Medulla oblongata (tissue), 1 donor: Measurements from ENCODE around the gene KRTAP4-8.
"Not testable (repeated sequence)": the region's sequence is repeated elsewhere in the genome, so short reads cannot be mapped to it uniquely, and the experiment has no call there.

ENCODE experiments used
- DNase-seq: peaks from one replicate; pipeline ENCODE4 v3.0.0-alpha.2; 2015; ENCODE audit errors: extremely low spot score

Gene KRTAP4-8

GRCh38 chr17:41098042-41098441 is at the start of gene KRTAP4-8:
Gene KRTAP4-8, minus strand, starts transcription at chr17:41098142. Its CDS starts 58 bp downstream, at chr17:41098084.
- no peak for DNase-seq

- no peak for DNase-seq
Measured at GRCh38 chr17:41145261-41145660, 47.3 kb upstream of the KRTAP4-8 start.

GRCh38 chr17:41144846-41145245 is 46.9 kb upstream of the KRTAP4-8 start:
- DNase-seq, result no peak

GRCh38 chr17:41141361-41141760 is 43.4 kb upstream of the KRTAP4-8 start:
- no peak for DNase-seq

GRCh38 chr17:41140360-41141131 is 42.6 kb upstream of the KRTAP4-8 start, which contains the start of gene KRTAP4-6:
Gene KRTAP4-6, minus strand, starts transcription at chr17:41140544. Its CDS starts 57 bp downstream, at chr17:41140487.
- DNase-seq, result no peak

GRCh38 chr17:41139865-41140264 is 41.9 kb upstream of the KRTAP4-8 start:
- DNase-seq, result not testable (repeated sequence)

- no peak for DNase-seq
Measured at GRCh38 chr17:41133880-41134735, 36.2 kb upstream of the KRTAP4-8 start.

GRCh38 chr17:41131979-41132378 is 34.0 kb upstream of the KRTAP4-8 start:
- no peak for DNase-seq

GRCh38 chr17:41127371-41127770 is 29.4 kb upstream of the KRTAP4-8 start:
- DNase-seq, result no peak

- DNase-seq, result no peak
Measured at GRCh38 chr17:41126412-41126811, 28.5 kb upstream of the KRTAP4-8 start.

- DNase-seq, result no peak
Measured at GRCh38 chr17:41125064-41125463, 27.1 kb upstream of the KRTAP4-8 start.

- not testable (repeated sequence) for DNase-seq
Measured at GRCh38 chr17:41123991-41124371, 26.0 kb upstream of the KRTAP4-8 start, which contains the start of gene KRTAP4-12. Gene KRTAP4-12, minus strand, starts transcription at chr17:41124182. Its CDS starts 60 bp downstream, at chr17:41124122.

- DNase-seq, result not testable (repeated sequence)
Measured at GRCh38 chr17:41123292-41123990, 25.5 kb upstream of the KRTAP4-8 start.

- no peak for DNase-seq
Measured at GRCh38 chr17:41121742-41122141, 23.8 kb upstream of the KRTAP4-8 start.

GRCh38 chr17:41119696-41120690 is 22.1 kb upstream of the KRTAP4-8 start:
- DNase-seq, result peak; percentile 23

GRCh38 chr17:41118721-41119120 is 20.8 kb upstream of the KRTAP4-8 start:
- DNase-seq, result no peak

GRCh38 chr17:41117846-41118386 is 20.0 kb upstream of the KRTAP4-8 start, which contains the start of gene KRTAP4-11:
Gene KRTAP4-11, minus strand, starts transcription at chr17:41118373. Its CDS starts 58 bp downstream, at chr17:41118315.
- not testable (repeated sequence) for DNase-seq

- DNase-seq, result no peak
Measured at GRCh38 chr17:41116297-41116696, 18.4 kb upstream of the KRTAP4-8 start.

- no peak for DNase-seq
Measured at GRCh38 chr17:41111151-41111885, 13.4 kb upstream of the KRTAP4-8 start.
